Adrenal gland (tissue), 12 donors: ENCODE data around the gene TUBB2A. TPM values are rescaled to one million over a fixed set of nuclear protein-coding genes. Genes with fewer than 3 reads are reported as not detected.

Source experiments
- DNase-seq, 7 donors: peaks; one replicate each; pipeline ENCODE4 v3.0.0-alpha.2; 2019 to 2020
- H3K27ac ChIP-seq, 5 donors: fragments of 200-600 bp; sonication (generic) in 4 of 5; 1 replicate in 3 of 5; 2 replicates in 2 of 5; pipeline versions ENCODE4 v1.5.1 to v1.8.0; 2016 to 2020; ENCODE audit warnings: mild to moderate bottlenecking in 1 of 5
- H3K27me3 ChIP-seq: fragments of 200-600 bp; 2 replicates; pipeline ENCODE4 v1.8.0; 2021
- H3K36me3 ChIP-seq, 2 donors: fragments of 200-600 bp; replicated peaks in 1 of 2; 1 replicate in 1 of 2; 2 replicates in 1 of 2; pipeline versions ENCODE4 v1.5.1 to v1.8.0; 2018 to 2022
- H3K4me1 ChIP-seq, 2 donors: fragments of 200-600 bp; replicated peaks in 1 of 2; 1 replicate in 1 of 2; 2 replicates in 1 of 2; pipeline versions ENCODE4 v1.5.1 to v1.8.0; 2018 to 2021
- H3K4me3 ChIP-seq, 4 donors: fragments of 200-600 bp; sonication (generic) in 3 of 4; one replicate each; pipeline ENCODE4 v1.5.1; 2016 to 2018
- H3K9me3 ChIP-seq, 3 donors: fragments of 200-600 bp; sonication (generic) in 1 of 3; replicated peaks in 1 of 3; 1 replicate in 2 of 3; 2 replicates in 1 of 3; pipeline versions ENCODE4 v1.5.1 to v1.8.0; 2016 to 2021
- CTCF ChIP-seq, 6 experiments: fragments of 450-650 bp in 4 of 6; fragments of 200-600 bp in 2 of 6; sonication (generic) in 1 of 6; IDR thresholded peaks; 1 replicate in 5 of 6; 2 replicates in 1 of 6; pipeline versions ENCODE4 v1.5.1 to v1.8.0; 2016 to 2021; ENCODE audit warnings: antibody characterized with exemption in 6 of 6, mild to moderate bottlenecking in 2 of 6, moderate library complexity in 1 of 6
- POLR2A ChIP-seq, 2 donors: fragments of 450-650 bp; IDR thresholded peaks; one replicate each; pipeline ENCODE4 v1.6.1; 2017; ENCODE audit warnings: antibody characterized with exemption in 2 of 2, mild to moderate bottlenecking in 2 of 2, moderate library complexity in 1 of 2
- WGBS, 4 donors: extraction: QIAGEN DNeasy Blood & Tissue Kit in 2 of 4; methylation state at CpG; one replicate each; pipeline versions ENCODE4 v1.1.5 to v1.1.7; 2013 to 2017; 5-methylcytosine and 5-hydroxymethylcytosine counted together
- intact Hi-C, 2 donors: fragments of 100-400 bp; cut with DNase I; formaldehyde crosslinking; loops; one replicate each; pipeline versions ENCODE4 v1.14.1 to v1.15.0; 2022 to 2023
- polyA plus RNA-seq, 3 donors: library from polyadenylated mRNA; stranded (reverse); fragments of 200-250 nt in 2 of 3; fragments of 350-450 nt in 1 of 3; fragmentation: Illumina TruSeq in 1 of 3; extraction: RNeasy Lipid Tissue Mini Kit (QIAGEN cat#74804) in 1 of 3; gene quantifications; one replicate each; pipeline ENCODE4 v1.2.3, GENCODE V29; 2013 to 2014
- total RNA-seq, 9 donors: library from RNA; depleted of rRNA in 4 of 9; stranded (reverse); fragments of >200 nt in 4 of 9; fragments of 120-200 nt in 1 of 9; fragmentation: NEBNext Ultra II Directional in 1 of 9; extraction: Animal tissue kit (Norgen Biotek cat#: 25700) in 1 of 9; gene quantifications; one replicate each; pipeline versions ENCODE4 v1.1.0 to v1.2.4, GENCODE V29; 2013 to 2023
- donor health status: healthy with polysubstance abuse.
- donor health status: Bipolar disorder and iron deficiency.
- donor health status: DM: yes; HTN: yes; CAD: no.
- donor health status: DM: no; HTN: no; CAD: no.
- donor health status: DM: no; HTN: no; CAD: no.
- donor health status: DM: yes; HTN: yes; CAD: no.

TUBB2A gene
- total and polyA plus RNA-seq, 12 donors: 6.4 to 59.9 (median 16.0) TPM

GRCh38 chr6:3119040-3119723 lies 38.2 kb downstream of the TUBB2A start:
- no peaks in the 10 kb centered on the region for H3K9me3 ChIP-seq
- WGBS, 4 donors: 25 to 32% (median 26%) methylated on average over 14 to 19 of the region's 19 CpGs
- TF ChIP-seq POLR2A (IDR thresholded peaks at IDR 0.05) (no peak), CTCF (IDR thresholded peaks at IDR 0.05) (no peak)
- DNase-seq: peak in 1 of 7 donors; percentile 25
- no peaks in the 10 kb centered on the region for H3K27me3 ChIP-seq
- intact Hi-C loops: no loop called here
- peak overlapping the region in 4 of 5 donors; percentile 57 to 93 (median 82) for H3K27ac ChIP-seq
- H3K4me3 ChIP-seq: peak overlapping the region; percentile 71 to 91 (median 82)
- peaks cover 0 to 6% of the 10 kb centered on the region in 2 donors for H3K36me3 ChIP-seq
- peaks cover 5 to 13% of the 10 kb centered on the region in 2 donors for H3K4me1 ChIP-seq

GRCh38 chr6:3118353-3119039 lies 38.8 kb downstream of the TUBB2A start, which contains the start of gene BPHL:
Gene BPHL (plus strand): TSS chr6:3118711. CDS start chr6:3118741, 30 bp downstream.
- peaks cover 5 to 13% of the 10 kb centered on the region in 2 donors for H3K4me1 ChIP-seq
- H3K4me3 ChIP-seq: peak within 1 kb of the TSS; percentile 80 to 94 (median 87)
- H3K27ac ChIP-seq: peak within 1 kb of the TSS; percentile 57 to 93 (median 74)
- DNase-seq: peak; percentile 96 to 99 (median 98)
- H3K36me3 ChIP-seq: peaks cover 0 to 13% of the 10 kb centered on the region in 2 donors
- TF ChIP-seq CTCF (IDR thresholded peaks at IDR 0.05) (no peak), POLR2A (IDR thresholded peaks at IDR 0.05) (peak; percentile 33 to 84)
- intact Hi-C loops: no loop called here
- H3K27me3 ChIP-seq: no peaks in the 10 kb centered on the region
- no peaks in the 10 kb centered on the region for H3K9me3 ChIP-seq
- 0 to 2% (median 1%) methylated on average over 12 to 89 of the region's 89 CpGs for WGBS, 4 donors

GRCh38 chr6:3117912-3118352 lies 39.4 kb downstream of the TUBB2A start:
- 11 to 25% (median 14%) methylated on average over 6 to 8 of the region's 8 CpGs for WGBS, 4 donors
- DNase-seq: no peak
- no peak for TF ChIP-seq CTCF (IDR thresholded peaks at IDR 0.05)
- no peak for TF ChIP-seq POLR2A (IDR thresholded peaks at IDR 0.05)
- Histone ChIP-seq H3K27ac (peak overlapping the region; percentile 57 to 93 (median 74)), H3K4me3 (peak overlapping the region; percentile 19 to 94 (median 86)), H3K4me1 (peaks cover 5 to 13% of the 10 kb centered on the region in 2 donors), H3K27me3 (no peaks in the 10 kb centered on the region), H3K36me3 (peaks cover 0 to 19% of the 10 kb centered on the region in 2 donors), H3K9me3 (no peaks in the 10 kb centered on the region)
- intact Hi-C loops: no loop called here

- peaks cover 0 to 40% of the 10 kb centered on the region in 2 donors for H3K36me3 ChIP-seq
- no peak for TF ChIP-seq CTCF (IDR thresholded peaks at IDR 0.05)
- TF ChIP-seq POLR2A (IDR thresholded peaks at IDR 0.05): no peak
- H3K27ac ChIP-seq: no peak overlapping the region
- H3K27me3 ChIP-seq: no peaks in the 10 kb centered on the region
- intact Hi-C loops: no loop called here
- H3K4me1 ChIP-seq: peaks cover 7 to 10% of the 10 kb centered on the region in 2 donors
- 89 to 97% (median 96%) methylated on average over 4 to 6 of the region's 6 CpGs for WGBS, 4 donors
- no peaks in the 10 kb centered on the region for H3K9me3 ChIP-seq
- no peak for DNase-seq
- no peak overlapping the region for H3K4me3 ChIP-seq
Observed at GRCh38 chr6:3114377-3114776, 43.0 kb downstream of the TUBB2A start.
